ENCODE measurements around the gene ILDR2.

Gene ILDR2

DNA sequence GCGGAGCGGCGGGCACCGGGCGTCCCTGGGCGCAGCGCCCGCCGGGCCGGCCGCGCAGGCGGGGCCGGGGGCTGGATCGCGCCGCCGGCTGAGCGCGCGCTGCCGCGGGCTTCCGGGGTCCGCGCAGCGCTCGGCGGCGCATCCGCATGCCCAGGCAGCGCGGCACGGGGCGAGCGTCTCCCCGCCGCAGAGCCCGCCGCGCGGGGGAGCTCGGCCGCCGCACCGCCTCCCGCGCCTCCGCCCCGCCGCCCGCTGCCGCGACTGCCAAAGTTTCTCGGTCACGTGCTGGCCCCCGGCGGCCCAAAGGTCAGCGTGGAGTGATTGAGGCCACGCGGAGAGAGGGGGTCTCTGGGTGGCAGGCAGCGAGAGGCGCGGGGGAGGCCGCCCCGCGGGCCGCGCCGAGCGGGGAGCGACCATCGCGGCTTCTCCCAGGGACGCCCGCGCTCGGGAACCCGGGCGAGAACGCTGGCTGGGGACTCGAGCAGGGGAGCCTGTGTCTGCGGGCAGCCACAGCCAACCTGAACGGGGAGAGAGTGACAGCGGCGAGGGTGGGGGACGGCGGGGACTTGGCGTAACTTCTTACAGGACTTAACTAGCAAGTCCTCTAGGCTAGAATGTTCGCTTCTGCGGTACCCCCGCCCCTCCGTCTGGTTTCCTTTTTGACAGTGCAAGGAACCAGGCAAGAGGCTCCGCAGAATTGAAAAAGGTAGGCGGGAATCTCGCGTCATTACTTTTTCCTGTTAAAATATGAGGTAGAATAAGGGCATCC, at the start of gene ILDR2 (continued):
- TF ChIP-seq ZNF184 (tag by site-specific recombination; IDR thresholded peaks at IDR 0.05) (0 out of 2 replicates have a peak, but pooled peaks have one; percentile 24), ZFP41 (tag by site-specific recombination; IDR thresholded peaks at IDR 0.05; ENCODE audit: borderline replicate concordance) (no peak), ZNF660 (tag by site-specific recombination; IDR thresholded peaks at IDR 0.05) (peak; percentile 52), HOXD13 (CRISPR knock-in tag; IDR thresholded peaks at IDR 0.05; ENCODE audit: borderline replicate concordance) (no peak), ZNF350 (tag by site-specific recombination; IDR thresholded peaks at IDR 0.05) (no peak), GLIS1 (tag by site-specific recombination; IDR thresholded peaks at IDR 0.05) (peak; percentile 86), ZNF121 (tag by site-specific recombination; IDR thresholded peaks at IDR 0.05) (no peak), ZFP37 (tag by site-specific recombination; IDR thresholded peaks at IDR 0.05) (0 out of 2 replicates have a peak, but pooled peaks have one; percentile 45), ZNF521 (tag by site-specific recombination; IDR thresholded peaks at IDR 0.05) (no peak), ZNF398 (tag by site-specific recombination; IDR thresholded peaks at IDR 0.05) (peak; percentile 70), ZNF777 (tag by site-specific recombination; IDR thresholded peaks at IDR 0.05; ENCODE audit: borderline replicate concordance) (peak; percentile 79; the same call in 1 of the 2 replicates), ZNF510 (tag by site-specific recombination; IDR thresholded peaks at IDR 0.05; ENCODE audit: insufficient replicate concordance) (no peak), GLIS2 (tag by site-specific recombination; IDR thresholded peaks at IDR 0.05) (peak; percentile 88), ZSCAN30 (tag by site-specific recombination; IDR thresholded peaks at IDR 0.05) (peak; percentile 86), ZNF692 (tag by site-specific recombination; IDR thresholded peaks at IDR 0.05) (no peak), ZBTB48 (tag by site-specific recombination; IDR thresholded peaks at IDR 0.05) (peak; percentile 65)
- TF ChIP-seq, protein P1, sequence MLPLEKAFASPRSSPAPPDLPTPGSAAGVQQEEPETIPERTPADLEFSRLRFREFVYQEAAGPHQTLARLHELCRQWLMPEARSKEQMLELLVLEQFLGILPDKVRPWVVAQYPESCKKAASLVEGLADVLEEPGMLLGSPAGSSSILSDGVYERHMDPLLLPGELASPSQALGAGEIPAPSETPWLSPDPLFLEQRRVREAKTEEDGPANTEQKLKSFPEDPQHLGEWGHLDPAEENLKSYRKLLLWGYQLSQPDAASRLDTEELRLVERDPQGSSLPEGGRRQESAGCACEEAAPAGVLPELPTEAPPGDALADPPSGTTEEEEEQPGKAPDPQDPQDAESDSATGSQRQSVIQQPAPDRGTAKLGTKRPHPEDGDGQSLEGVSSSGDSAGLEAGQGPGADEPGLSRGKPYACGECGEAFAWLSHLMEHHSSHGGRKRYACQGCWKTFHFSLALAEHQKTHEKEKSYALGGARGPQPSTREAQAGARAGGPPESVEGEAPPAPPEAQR (tag by site-specific recombination; IDR thresholded peaks at IDR 0.05): no peak

- CTCF ChIA-PET: interaction anchor here (0.7 to 1.3 kb wide), 3 partner anchors 31 to 37 kb away, joined by 3 to 4 read pairs (median 3); no protein-coding TSS in a partner anchor
Measured at GRCh38 chr1:167022384-167022783, 47.0 kb upstream of the ILDR2 start.

More at GRCh38 chr1:167022384-167022783, 47.0 kb upstream of the ILDR2 start:
- Histone ChIP-seq H3K9me3 (ENCODE audit: control insufficient read depth, insufficient read depth, low read depth, low read length) (no peaks in the 10 kb centered on the region), H3K27ac (ENCODE audit: extremely low read depth, low read depth, low read length) (no peak overlapping the region), H3K36me3 (ENCODE audit: control insufficient read depth in 2 of 2, insufficient read depth in 1 of 2, low read length in 2 of 2) (no peaks in the 10 kb centered on the region), H3K4me3 (ENCODE audit: low read depth, low read length) (no peak overlapping the region), H3K4me1 (ENCODE audit: control insufficient read depth, insufficient read depth, low read length) (no peaks in the 10 kb centered on the region)
- TF ChIP-seq ZNF366 (tag by site-specific recombination; conservative IDR thresholded peaks at IDR 0.05): no peak
- no peak for TF ChIP-seq ZNF610 (tag by site-specific recombination; IDR thresholded peaks at IDR 0.05; ENCODE audit: borderline replicate concordance)
- no peak for TF ChIP-seq ZNF202 (tag by site-specific recombination; IDR thresholded peaks at IDR 0.05; ENCODE audit: borderline replicate concordance)
- no peak for TF ChIP-seq ZNF48 (tag by site-specific recombination; IDR thresholded peaks at IDR 0.05)
- POLR2A ChIA-PET: interaction anchor here (0.6 kb wide), 2 partner anchors 27 to 70 kb away, joined by 3 to 5 read pairs; no protein-coding TSS in a partner anchor

Data from HEK293 (cell line).